Neural cell (in vitro differentiated cells): ENCODE results near the gene KIF21B. TPM values are rescaled to one million over a fixed set of nuclear protein-coding genes. Genes with fewer than 3 reads are reported as not detected.

Source experiments
- H2AFZ ChIP-seq: fragments of 200-600, 300-800 bp; sonication (generic), shearing (Covaris generic); 2 replicates; pipeline ENCODE4 v1.6.0; 2014; ENCODE audit warnings: low read depth, mild to moderate bottlenecking, antibody characterized with exemption, low read length, moderate library complexity
- H3F3A ChIP-seq: fragments of 200-600 bp; shearing (Covaris generic); 2 replicates; pipeline ENCODE4 v1.6.1; 2016; ENCODE audit warnings: mild to moderate bottlenecking, moderate library complexity, mixed read lengths, antibody characterized with exemption, low read length; ENCODE audit not compliant: insufficient read depth, poor library complexity, severe bottlenecking
- H3K27ac ChIP-seq: fragments of 200-600, 300-800 bp; sonication (generic), shearing (Covaris generic); 2 replicates; pipeline ENCODE4 v1.5.1; 2014; ENCODE audit warnings: mild to moderate bottlenecking, low read length, moderate library complexity
- H3K27me3 ChIP-seq: fragments of 300-800, 200-600 bp; sonication (generic), shearing (Covaris generic); 2 replicates; pipeline ENCODE4 v1.6.0; 2014; ENCODE audit warnings: mild to moderate bottlenecking, low read depth, low read length, moderate library complexity; ENCODE audit not compliant: insufficient read depth
- H3K36me3 ChIP-seq: fragments of 300-800, 200-600 bp; sonication (generic), shearing (Covaris generic); 2 replicates; pipeline ENCODE4 v1.5.1; 2014; ENCODE audit warnings: mild to moderate bottlenecking, antibody characterized with exemption, low read length, moderate library complexity; ENCODE audit not compliant: insufficient read depth
- H3K4me2 ChIP-seq: fragments of 300-800, 200-600 bp; sonication (generic), shearing (Covaris generic); 2 replicates; pipeline ENCODE4 v1.6.0; 2014; ENCODE audit warnings: mild to moderate bottlenecking, low read length
- H3K4me3 ChIP-seq: fragments of 300-800, 200-600 bp; sonication (generic), shearing (Covaris generic); 2 replicates; pipeline ENCODE4 v1.5.1; 2014; ENCODE audit warnings: mild to moderate bottlenecking, low read length, moderate library complexity
- H3K79me2 ChIP-seq: fragments of 200-600 bp; shearing (Covaris generic); replicated peaks from 2 replicates; pipeline ENCODE4 v1.6.0; 2014; ENCODE audit warnings: mild to moderate bottlenecking, low read length, moderate library complexity; ENCODE audit not compliant: insufficient read depth
- H3K9ac ChIP-seq: fragments of 300-800, 200-600 bp; sonication (generic), shearing (Covaris generic); 2 replicates; pipeline ENCODE4 v1.6.1; 2016; ENCODE audit warnings: mild to moderate bottlenecking, low read length, mixed read lengths
- H3K9me2 ChIP-seq: fragments of 200-600 bp; shearing (Covaris generic); 2 replicates; pipeline ENCODE4 v1.6.1; 2016; ENCODE audit warnings: mild to moderate bottlenecking, low read length, mixed read lengths; ENCODE audit not compliant: insufficient read depth
- H3K9me3 ChIP-seq: fragments of 200-600, 300-800 bp; sonication (generic), shearing (Covaris generic); 2 replicates; pipeline ENCODE4 v1.6.1; 2016; ENCODE audit warnings: mild to moderate bottlenecking, mixed run types, low read length, moderate library complexity, mixed read lengths
- H4K20me1 ChIP-seq: fragments of 200-600 bp; shearing (Covaris generic); 2 replicates; pipeline ENCODE4 v1.6.1; 2016; ENCODE audit warnings: mild to moderate bottlenecking, mixed run types; ENCODE audit not compliant: insufficient read depth
- EP300 ChIP-seq: fragments of 450-650 bp; conservative IDR thresholded peaks from 2 replicates; pipeline ENCODE4 v1.6.1; 2014; ENCODE audit warnings: antibody characterized with exemption, mild to moderate bottlenecking, moderate library complexity; ENCODE audit not compliant: poor library complexity, severe bottlenecking
- EZH2 ChIP-seq: fragments of 200-600, 300-800 bp; shearing (Covaris generic), sonication (generic); IDR thresholded peaks from 2 replicates; pipeline ENCODE4 v1.6.1; 2014; ENCODE audit warnings: antibody characterized with exemption, low read length, borderline replicate concordance, mild to moderate bottlenecking; ENCODE audit not compliant: insufficient read depth, poor library complexity, severe bottlenecking
- MXI1 ChIP-seq: fragments of 450-650 bp; conservative IDR thresholded peaks from 2 replicates; pipeline ENCODE4 v1.6.1; 2014; ENCODE audit warnings: antibody characterized with exemption, mild to moderate bottlenecking; ENCODE audit not compliant: poor library complexity, severe bottlenecking
- POLR2AphosphoS5 ChIP-seq: IDR thresholded peaks from 2 replicates; pipeline ENCODE4 v1.6.1; 2012
- RAD21 ChIP-seq: fragments of 450-650 bp; conservative IDR thresholded peaks from 2 replicates; pipeline ENCODE4 v1.6.1; 2014; ENCODE audit warnings: antibody characterized with exemption, mild to moderate bottlenecking, moderate library complexity
- SMC3 ChIP-seq: fragments of 450-650 bp; conservative IDR thresholded peaks from 2 replicates; pipeline ENCODE4 v1.6.1; 2014; ENCODE audit warnings: antibody characterized with exemption, mild to moderate bottlenecking, moderate library complexity; ENCODE audit not compliant: poor library complexity
- TAF1 ChIP-seq: IDR thresholded peaks from 2 replicates; pipeline ENCODE4 v1.6.1; 2012; ENCODE audit warnings: low read depth
- polyA plus RNA-seq: library from polyadenylated mRNA; depleted of rRNA; stranded (reverse); fragments of >200 nt; gene quantifications from 2 replicates; pipeline ENCODE4 v1.2.3, GENCODE V29; 2014
- TF ChIP-seq, protein P1 (sequence below): fragments of 450-650 bp; IDR thresholded peaks from 2 replicates; pipeline ENCODE4 v1.5.1; 2014; ENCODE audit warnings: antibody characterized with exemption, mild to moderate bottlenecking, moderate library complexity; ENCODE audit not compliant: poor library complexity, severe bottlenecking
- TF ChIP-seq, protein P2 (sequence below): IDR thresholded peaks from 2 replicates; pipeline ENCODE4 v1.6.1; 2012; ENCODE audit warnings: borderline replicate concordance

KIF21B gene
- polyA plus RNA-seq, 1 donor from 2014 or later = 53.7 TPM

GRCh38 chr1:201020040-201020591 lies 3.4 kb downstream of the KIF21B start:
- Histone ChIP-seq H4K20me1 (peaks cover 54% of the 10 kb centered on the region), H3K9me3 (no peaks in the 10 kb centered on the region), H3K36me3 (no peaks in the 10 kb centered on the region), H3K27me3 (no peaks in the 10 kb centered on the region), H2AFZ (no peak overlapping the region), H3K4me3 (peak overlapping the region; percentile 97), H3K9me2 (no peaks in the 10 kb centered on the region), H3K27ac (peak overlapping the region; percentile 95), H3K9ac (peak overlapping the region; percentile 98), H3K79me2 (peaks cover 83% of the 10 kb centered on the region), H3F3A (no peaks in the 10 kb centered on the region), H3K4me2 (peak overlapping the region; percentile 100)
- no peak for TF ChIP-seq TAF1
- TF ChIP-seq MXI1 = no peak
- no peak for TF ChIP-seq RAD21
- TF ChIP-seq EZH2 = no peak
- no peak for TF ChIP-seq SMC3
- no peak for TF ChIP-seq POLR2AphosphoS5
- no peak for TF ChIP-seq EP300
- TF ChIP-seq, protein P1, sequence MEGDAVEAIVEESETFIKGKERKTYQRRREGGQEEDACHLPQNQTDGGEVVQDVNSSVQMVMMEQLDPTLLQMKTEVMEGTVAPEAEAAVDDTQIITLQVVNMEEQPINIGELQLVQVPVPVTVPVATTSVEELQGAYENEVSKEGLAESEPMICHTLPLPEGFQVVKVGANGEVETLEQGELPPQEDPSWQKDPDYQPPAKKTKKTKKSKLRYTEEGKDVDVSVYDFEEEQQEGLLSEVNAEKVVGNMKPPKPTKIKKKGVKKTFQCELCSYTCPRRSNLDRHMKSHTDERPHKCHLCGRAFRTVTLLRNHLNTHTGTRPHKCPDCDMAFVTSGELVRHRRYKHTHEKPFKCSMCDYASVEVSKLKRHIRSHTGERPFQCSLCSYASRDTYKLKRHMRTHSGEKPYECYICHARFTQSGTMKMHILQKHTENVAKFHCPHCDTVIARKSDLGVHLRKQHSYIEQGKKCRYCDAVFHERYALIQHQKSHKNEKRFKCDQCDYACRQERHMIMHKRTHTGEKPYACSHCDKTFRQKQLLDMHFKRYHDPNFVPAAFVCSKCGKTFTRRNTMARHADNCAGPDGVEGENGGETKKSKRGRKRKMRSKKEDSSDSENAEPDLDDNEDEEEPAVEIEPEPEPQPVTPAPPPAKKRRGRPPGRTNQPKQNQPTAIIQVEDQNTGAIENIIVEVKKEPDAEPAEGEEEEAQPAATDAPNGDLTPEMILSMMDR = no peak
- TF ChIP-seq, protein P2, sequence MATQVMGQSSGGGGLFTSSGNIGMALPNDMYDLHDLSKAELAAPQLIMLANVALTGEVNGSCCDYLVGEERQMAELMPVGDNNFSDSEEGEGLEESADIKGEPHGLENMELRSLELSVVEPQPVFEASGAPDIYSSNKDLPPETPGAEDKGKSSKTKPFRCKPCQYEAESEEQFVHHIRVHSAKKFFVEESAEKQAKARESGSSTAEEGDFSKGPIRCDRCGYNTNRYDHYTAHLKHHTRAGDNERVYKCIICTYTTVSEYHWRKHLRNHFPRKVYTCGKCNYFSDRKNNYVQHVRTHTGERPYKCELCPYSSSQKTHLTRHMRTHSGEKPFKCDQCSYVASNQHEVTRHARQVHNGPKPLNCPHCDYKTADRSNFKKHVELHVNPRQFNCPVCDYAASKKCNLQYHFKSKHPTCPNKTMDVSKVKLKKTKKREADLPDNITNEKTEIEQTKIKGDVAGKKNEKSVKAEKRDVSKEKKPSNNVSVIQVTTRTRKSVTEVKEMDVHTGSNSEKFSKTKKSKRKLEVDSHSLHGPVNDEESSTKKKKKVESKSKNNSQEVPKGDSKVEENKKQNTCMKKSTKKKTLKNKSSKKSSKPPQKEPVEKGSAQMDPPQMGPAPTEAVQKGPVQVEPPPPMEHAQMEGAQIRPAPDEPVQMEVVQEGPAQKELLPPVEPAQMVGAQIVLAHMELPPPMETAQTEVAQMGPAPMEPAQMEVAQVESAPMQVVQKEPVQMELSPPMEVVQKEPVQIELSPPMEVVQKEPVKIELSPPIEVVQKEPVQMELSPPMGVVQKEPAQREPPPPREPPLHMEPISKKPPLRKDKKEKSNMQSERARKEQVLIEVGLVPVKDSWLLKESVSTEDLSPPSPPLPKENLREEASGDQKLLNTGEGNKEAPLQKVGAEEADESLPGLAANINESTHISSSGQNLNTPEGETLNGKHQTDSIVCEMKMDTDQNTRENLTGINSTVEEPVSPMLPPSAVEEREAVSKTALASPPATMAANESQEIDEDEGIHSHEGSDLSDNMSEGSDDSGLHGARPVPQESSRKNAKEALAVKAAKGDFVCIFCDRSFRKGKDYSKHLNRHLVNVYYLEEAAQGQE = no peak

DNA sequence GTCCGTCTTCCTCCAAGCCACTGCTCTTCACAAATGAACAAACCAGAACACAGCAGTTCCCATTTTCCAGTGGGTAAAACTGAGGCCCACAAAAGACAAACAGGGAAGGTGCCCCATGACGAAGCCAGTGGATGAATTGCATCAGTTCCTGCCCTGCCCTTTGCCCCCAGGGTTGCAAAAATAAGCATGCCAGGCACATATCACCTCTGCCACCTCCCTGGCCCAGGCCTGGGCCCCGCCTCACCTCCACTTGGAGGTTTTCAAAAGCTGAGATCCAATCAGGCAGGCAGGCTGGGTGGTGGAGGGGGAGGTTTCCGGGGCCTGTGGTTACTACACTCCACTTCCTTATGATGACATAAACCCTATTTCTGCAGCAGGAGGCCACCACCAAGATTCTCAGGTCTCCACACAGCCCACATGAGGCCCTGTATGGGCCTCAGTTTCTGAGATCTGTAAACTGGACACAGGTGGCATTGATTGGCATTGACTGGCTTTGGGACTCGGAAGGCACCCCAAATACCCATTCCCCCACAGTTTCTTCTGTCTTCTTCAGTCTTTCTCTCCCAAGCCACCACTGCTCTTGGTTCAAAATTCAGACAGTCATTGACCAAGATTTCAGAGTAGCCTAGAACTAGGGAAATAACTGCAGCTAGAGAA lies 4.1 kb downstream of the KIF21B start:
- TF ChIP-seq, protein P1 = no peak
- TF ChIP-seq TAF1 (no peak), RAD21 (no peak), EZH2 (no peak), MXI1 (no peak)
- TF ChIP-seq, protein P2 = no peak
- Histone ChIP-seq H3K27ac (no peak overlapping the region), H3K9me2 (no peaks in the 10 kb centered on the region), H3K4me3 (peak overlapping the region; percentile 97), H3K36me3 (no peaks in the 10 kb centered on the region), H3K9ac (no peak overlapping the region), H3K4me2 (no peak overlapping the region), H2AFZ (no peak overlapping the region), H3K27me3 (no peaks in the 10 kb centered on the region), H3F3A (no peaks in the 10 kb centered on the region), H4K20me1 (peaks cover 61% of the 10 kb centered on the region), H3K79me2 (peaks cover 88% of the 10 kb centered on the region), H3K9me3 (no peaks in the 10 kb centered on the region)
